ENCODE results near the gene CREB3L1.
"Not testable (repeated sequence)": the region's sequence is repeated elsewhere in the genome, so short reads cannot be mapped to it uniquely, and the experiment has no call there.

CREB3L1 gene

DNA sequence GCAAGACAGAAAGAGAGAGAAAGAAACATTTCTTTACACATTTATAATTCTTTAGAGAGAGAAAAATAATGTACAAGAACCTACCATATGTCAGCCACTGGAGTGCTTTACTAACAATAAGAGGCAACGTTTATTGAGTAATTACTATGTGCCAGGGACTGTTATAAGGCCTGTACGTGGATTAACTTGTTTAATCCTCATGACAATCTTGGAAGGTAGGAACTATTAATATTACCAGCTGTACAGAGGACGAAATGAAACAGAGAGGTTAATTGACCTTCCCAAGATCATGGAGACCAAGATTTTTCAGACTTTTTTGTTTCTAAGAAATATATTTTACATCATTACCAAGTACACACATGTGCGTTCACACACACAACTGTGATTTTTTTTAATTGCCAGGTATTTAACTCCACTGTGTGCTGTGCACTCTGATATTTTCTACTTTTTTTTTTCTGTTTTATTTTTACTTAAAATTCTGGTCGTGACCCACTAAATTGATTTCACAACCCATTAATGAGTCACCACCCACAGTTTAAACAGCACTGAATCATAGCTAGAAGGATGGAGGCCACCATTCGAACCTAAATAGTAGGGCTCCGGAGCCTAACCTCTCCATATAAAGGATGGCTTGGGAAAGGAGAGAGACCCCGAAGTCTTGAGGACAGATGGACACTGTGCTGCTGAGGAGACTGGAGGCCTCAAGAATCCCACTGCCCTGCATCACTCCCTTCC, 21.4 kb downstream of the CREB3L1 start:
- no peak for DNase-seq

GRCh38 chr11:46299451-46299961, 22.0 kb downstream of the CREB3L1 start:
- no peak for DNase-seq

DNA sequence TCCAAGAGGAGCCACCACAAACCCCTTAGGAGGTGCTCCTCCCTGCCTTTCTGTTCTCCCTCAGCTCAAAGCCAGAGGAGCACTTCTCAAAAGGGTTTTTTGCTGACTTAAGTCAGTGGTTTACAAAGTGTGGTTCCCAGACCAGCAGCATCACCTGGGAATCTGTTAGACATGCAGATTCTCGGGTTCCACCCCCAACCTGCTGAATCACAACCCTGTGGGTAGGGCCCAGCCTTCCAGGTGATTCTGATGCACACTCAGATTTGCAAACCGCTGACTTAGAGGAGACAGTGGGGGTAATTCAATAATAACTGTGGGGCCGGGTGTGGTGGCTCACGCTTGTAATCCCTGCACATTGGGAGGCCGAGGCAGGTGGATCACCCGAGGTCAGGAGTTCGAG, 22.8 kb downstream of the CREB3L1 start:
- DNase-seq = no peak

DNA sequence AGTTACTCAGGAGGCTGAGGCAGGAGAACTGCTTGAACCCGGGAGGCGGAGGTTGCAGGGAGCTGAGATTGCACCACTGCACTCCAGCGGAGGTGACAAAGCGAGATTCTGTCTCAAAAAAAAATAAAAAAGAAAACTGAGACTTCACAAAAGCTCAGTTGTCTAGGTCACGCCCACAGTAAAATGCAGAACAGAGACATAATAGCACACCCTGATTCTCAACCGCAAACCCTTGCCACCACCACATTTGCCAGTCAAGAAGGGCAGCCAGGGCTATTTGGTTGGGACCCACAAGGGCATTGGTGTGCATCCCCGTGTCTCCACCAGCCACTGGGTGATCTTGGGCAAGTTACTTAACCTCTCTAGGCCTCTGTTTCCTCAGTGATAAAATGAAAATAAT, 25.4 kb downstream of the CREB3L1 start:
- no peak for DNase-seq

GRCh38 chr11:46304036-46304435, 26.6 kb downstream of the CREB3L1 start:
- not testable (repeated sequence) for DNase-seq

GRCh38 chr11:46304605-46305179, 27.2 kb downstream of the CREB3L1 start:
- DNase-seq = no peak

GRCh38 chr11:46305295-46305694, 27.8 kb downstream of the CREB3L1 start:
- DNase-seq = no peak

DNA sequence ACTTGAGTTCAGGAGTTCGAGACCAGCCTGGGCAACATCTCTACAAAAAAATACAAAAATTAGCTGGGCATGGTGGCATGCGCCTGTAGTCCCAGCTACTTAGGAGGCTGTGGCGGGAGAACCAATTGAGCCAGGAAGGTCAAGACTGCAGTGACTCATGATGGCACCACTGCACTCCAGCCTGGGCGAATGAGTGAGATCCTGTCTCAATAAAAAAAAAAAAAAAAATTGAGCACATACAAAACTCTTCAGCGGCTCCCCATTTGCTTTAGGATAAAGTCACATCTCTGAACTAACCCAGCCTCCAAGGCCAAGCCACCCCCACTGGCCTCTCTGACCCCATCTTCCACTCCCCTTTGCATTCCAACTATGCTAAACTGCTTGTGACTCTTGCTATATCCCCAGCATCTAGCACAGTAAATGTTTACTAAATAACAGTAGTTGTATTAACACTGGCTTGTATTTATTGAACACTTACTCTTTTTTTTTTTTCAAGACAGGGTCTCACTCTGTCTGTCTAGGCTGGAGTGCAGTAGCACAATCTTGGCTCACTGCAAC, 28.9 kb downstream of the CREB3L1 start:
- no peak for DNase-seq

- no peak for DNase-seq
These were observed 29.9 kb downstream of the CREB3L1 start for GRCh38 chr11:46307369-46307768.

GRCh38 chr11:46307785-46308341, 30.4 kb downstream of the CREB3L1 start:
- no peak for DNase-seq

DNA sequence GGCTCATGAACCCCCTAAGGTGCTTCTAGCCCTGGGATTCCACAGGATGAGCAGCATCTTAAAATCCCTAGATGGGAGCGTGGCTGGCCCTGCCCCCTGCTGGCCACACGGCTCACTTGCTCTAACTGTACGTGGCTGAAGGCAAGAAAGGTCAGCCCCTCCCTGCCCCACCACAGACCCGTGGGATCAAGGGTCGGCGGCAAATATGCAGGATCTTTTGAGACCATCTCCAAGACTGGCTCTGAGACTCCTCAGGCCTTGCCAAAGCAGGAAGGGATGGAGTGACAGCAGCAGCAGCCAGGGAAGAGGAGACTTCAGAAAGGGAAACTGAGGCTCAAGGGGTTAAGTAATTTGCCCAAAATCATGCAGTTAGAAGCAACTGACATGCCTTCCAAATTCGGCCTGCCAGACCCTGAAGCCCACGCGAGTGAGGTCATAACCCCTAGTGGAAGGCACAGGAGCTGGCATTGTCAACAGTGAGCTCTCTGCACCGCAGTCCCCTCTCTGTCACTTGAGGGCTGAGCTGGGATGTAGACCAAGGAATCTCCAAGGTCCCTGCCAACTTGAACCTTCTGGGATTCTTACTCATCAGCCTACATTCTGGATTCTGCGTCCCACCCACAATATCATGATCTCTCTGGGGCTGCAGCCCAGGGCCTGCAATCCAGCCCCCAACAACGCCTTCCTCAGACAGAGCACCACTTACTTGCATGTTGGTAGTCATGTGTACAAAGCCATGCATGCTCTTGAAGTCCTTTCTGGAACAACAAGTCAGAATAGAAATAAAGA, 31.4 kb downstream of the CREB3L1 start:
- no peak for DNase-seq

GRCh38 chr11:46309814-46310259, 32.4 kb downstream of the CREB3L1 start:
- DNase-seq = no peak

GRCh38 chr11:46315033-46315738, 37.7 kb downstream of the CREB3L1 start:
- DNase-seq = peak; percentile 14

DNA sequence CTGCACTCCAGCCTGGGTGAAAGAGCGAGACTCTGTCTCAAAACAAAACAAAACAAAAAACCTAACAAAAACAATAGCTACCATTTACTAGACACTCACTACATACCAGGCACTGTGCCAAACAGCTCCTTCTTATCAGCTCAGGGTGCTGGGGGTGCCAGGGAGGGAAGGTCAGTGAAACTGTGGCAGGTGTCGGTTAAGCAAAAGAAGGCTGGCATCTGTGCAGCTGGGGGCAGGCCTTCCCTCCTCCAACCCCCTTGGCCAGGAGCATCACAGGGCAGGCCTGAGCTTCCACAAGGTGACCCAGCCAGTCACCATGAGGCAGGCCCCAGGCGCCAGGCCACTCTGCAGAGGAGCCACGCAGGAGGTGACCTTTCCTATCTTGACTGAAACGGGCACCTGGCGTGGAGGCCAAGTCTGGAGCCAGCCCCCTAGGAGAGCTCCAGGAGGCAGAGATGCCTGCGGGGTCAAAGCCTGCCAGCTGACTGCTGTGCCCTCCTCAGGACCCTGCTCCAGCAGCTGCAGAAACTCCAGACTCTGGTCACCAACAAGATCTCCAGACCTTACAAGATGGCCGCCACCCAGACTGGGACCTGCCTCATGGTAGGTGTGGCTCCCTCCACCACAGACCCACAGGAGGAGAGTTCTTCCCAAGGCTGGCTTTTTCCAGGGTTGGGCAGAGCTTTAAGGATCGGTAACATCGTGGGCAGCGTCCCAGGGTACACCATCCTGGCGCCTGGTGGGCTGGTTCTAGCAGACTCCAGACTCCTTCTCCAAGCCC, 38.5 kb downstream of the CREB3L1 start:
- no peak for DNase-seq

GRCh38 chr11:46319074-46319453, 41.6 kb downstream of the CREB3L1 start:
- DNase-seq = no peak

DNA sequence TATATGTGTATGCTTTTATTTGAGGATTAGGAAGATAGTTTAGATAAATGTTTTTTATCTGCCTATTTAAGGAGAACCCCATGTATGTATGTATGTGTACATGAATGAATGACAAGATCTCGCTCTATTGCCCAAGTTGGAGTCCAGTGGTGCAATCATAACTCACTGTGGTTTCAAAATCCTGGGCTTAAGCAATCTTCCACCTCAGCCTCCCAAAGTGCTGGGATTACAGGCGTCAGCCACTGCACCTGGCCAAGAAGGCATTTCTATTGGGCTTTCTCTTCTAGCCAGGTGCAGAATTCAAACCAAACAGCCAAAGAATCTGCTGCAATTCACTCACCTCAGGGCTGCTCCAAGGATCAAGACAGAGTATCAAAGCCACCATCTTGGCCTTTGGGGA, 44.3 kb downstream of the CREB3L1 start:
- DNase-seq = no peak

GRCh38 chr11:46322759-46323158, 45.3 kb downstream of the CREB3L1 start:
- no peak for DNase-seq

- no peak for DNase-seq
These were observed 49.5 kb downstream of the CREB3L1 start for GRCh38 chr11:46326813-46327416.

DNA sequence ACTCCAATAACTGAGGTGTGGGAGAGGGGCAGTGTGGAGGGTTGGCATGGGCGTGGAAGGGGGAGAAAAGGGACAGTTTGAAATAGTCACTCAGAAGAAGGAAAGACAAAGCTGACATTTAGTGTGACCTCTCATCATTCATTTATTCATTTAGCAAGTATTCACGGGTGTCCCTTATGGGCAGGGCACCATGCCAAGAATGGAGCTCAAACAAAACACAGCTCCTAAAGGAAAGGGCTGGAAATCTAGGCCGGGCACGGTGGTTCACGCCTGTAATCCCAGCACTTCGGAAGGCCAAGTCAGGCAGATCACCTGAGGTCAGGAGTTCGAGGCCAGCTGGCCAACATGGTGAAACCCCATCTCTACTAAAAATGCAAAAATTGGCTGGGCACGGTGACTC, 50.4 kb downstream of the CREB3L1 start:
- no peak for DNase-seq

DNA sequence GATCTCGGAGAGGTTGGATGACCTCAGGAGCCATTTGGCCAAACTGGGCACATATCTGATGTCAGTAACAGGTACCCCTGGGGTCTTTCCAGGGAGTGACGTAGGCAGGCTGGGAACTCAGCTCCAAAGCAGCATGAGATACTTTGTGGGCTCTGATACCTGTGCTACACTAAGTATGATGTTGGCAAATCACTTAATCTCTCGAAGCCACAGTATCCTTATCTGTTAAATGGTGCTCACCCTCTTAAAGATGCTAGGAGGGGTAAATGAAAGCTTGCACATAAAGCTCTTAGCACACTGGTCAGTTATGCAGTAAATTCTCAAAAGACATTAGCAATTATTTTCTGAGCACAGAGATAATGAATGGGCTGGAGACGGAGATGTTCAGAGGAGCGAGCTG, 52.7 kb downstream of the CREB3L1 start:
- DNase-seq = no peak

Data from NCI-H524 treated with DMSO at 0.1 percent for 48 hours (cell line).